Suprapubic skin (tissue), 4 donors: Measurements from ENCODE around the gene PLXNA2.

ENCODE experiments used
- EP300 ChIP-seq: sonication (generic); formaldehyde crosslinking; IDR thresholded peaks from one replicate; pipeline ENCODE4 v1.6.1; 2017; ENCODE audit warnings: antibody characterized with exemption
- POLR2A ChIP-seq, 2 donors: fragments of 450-650 bp; IDR thresholded peaks; one replicate each; pipeline ENCODE4 v1.6.1; 2017; ENCODE audit warnings: antibody characterized with exemption in 2 of 2, mild to moderate bottlenecking in 2 of 2, moderate library complexity in 2 of 2
- POLR2AphosphoS5 ChIP-seq, 3 donors: sonication (generic); formaldehyde crosslinking; IDR thresholded peaks; one replicate each; pipeline ENCODE4 v1.6.1; 2017; ENCODE audit warnings: antibody characterized with exemption in 3 of 3
- TF ChIP-seq, protein P1 (sequence below), 2 donors: fragments of 200-600 bp in 1 of 2; fragments of 450-650 bp in 1 of 2; sonication (generic) in 1 of 2; IDR thresholded peaks; one replicate each; pipeline ENCODE4 v1.5.1; 2016 to 2019; ENCODE audit warnings: antibody characterized with exemption in 2 of 2, mild to moderate bottlenecking in 1 of 2, moderate library complexity in 1 of 2

DNA sequence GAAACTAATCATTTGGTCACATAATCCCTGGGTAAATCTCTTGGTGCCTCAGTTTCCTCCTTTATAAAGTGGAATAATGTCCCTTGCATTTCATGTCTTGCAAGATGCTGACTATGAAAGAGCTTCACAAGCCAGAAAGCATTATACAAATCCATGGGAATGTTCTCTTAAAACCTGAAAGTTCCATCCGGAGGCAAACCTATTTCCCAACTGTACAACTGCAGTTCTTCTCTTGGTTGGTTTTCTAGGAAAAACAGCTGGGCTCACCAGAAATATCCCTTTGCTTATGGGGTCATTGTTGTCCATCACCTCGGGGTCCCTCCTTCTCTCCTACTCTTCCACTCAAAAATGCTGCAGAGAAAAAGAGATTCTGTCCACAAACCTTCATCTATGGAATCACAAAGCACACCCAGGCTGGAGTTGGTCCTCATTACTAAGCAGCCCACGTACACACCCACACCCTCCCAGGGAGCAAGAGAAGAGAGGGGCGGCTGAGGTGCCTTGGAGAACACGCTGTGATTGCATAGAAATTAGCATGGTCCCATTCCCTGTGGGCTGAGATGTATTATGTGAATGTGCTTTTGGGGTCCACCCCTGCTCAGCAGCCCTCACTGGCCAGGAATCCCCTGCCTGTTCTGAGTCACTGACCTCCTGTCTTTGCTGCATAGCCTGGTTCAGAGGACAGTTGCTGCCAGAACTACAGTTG, 5.0 kb upstream of the PLXNA2 start:
- TF ChIP-seq, protein P1, sequence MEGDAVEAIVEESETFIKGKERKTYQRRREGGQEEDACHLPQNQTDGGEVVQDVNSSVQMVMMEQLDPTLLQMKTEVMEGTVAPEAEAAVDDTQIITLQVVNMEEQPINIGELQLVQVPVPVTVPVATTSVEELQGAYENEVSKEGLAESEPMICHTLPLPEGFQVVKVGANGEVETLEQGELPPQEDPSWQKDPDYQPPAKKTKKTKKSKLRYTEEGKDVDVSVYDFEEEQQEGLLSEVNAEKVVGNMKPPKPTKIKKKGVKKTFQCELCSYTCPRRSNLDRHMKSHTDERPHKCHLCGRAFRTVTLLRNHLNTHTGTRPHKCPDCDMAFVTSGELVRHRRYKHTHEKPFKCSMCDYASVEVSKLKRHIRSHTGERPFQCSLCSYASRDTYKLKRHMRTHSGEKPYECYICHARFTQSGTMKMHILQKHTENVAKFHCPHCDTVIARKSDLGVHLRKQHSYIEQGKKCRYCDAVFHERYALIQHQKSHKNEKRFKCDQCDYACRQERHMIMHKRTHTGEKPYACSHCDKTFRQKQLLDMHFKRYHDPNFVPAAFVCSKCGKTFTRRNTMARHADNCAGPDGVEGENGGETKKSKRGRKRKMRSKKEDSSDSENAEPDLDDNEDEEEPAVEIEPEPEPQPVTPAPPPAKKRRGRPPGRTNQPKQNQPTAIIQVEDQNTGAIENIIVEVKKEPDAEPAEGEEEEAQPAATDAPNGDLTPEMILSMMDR (IDR thresholded peaks at IDR 0.05): no peak
- TF ChIP-seq POLR2A (IDR thresholded peaks at IDR 0.05) (no peak), EP300 (no peak), POLR2AphosphoS5 (IDR thresholded peaks at IDR 0.05) (no peak)
